NOMO-1 (cell line): ENCODE measurements around the gene RHOD.

Source experiments
- DNase-seq, 2 experiments: peaks; one replicate each; lab custom pipeline; 2025; ENCODE audit not compliant: unreplicated experiment in 2 of 2; lab: John Stamatoyannopoulos, UW

Gene RHOD

DNA sequence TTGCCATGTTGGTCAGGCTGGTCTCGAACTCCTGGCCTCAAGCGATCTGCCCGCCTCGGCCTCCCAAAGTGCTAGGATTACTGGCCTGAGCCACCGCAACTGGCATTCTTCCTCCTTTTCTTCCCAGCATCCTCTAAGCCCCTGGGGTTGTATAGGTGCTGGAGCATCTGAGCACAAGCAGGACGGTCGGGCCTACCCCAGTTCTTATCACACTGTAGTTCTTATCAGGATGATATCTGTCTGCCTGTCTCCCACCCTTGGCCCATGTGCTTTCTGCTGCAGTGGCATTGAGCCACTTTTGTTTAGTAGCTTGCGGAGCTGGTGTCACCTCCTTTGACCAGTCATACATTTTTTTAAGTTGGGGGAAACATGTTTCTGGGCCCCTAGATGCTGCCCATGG lies 1.9 kb downstream of the RHOD start:
- DNase-seq, result no peak

- DNase-seq, result no peak
These were observed 3.0 kb downstream of the RHOD start for GRCh38 chr11:67059671-67060070.

DNA sequence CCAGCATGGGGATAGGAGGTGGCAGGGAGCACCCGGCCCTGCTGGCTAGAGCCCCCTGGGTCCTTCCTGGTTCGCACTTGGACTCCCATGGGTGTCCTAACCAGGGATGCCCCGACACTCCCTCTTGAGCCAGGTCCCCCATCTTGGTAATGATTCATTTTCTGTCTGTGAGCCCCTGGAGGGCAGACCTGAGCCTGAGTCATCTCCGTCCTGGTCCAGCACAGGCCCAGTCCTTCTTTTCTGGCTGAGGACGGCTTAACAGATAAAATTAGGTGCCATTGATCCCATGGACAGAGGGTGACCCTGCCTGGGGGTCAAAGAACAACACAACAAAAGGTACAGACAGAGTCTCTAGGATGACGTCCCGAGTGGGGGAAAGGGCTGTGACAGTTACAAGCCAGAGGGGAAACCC lies 3.5 kb downstream of the RHOD start:
- DNase-seq, result no peak

DNA sequence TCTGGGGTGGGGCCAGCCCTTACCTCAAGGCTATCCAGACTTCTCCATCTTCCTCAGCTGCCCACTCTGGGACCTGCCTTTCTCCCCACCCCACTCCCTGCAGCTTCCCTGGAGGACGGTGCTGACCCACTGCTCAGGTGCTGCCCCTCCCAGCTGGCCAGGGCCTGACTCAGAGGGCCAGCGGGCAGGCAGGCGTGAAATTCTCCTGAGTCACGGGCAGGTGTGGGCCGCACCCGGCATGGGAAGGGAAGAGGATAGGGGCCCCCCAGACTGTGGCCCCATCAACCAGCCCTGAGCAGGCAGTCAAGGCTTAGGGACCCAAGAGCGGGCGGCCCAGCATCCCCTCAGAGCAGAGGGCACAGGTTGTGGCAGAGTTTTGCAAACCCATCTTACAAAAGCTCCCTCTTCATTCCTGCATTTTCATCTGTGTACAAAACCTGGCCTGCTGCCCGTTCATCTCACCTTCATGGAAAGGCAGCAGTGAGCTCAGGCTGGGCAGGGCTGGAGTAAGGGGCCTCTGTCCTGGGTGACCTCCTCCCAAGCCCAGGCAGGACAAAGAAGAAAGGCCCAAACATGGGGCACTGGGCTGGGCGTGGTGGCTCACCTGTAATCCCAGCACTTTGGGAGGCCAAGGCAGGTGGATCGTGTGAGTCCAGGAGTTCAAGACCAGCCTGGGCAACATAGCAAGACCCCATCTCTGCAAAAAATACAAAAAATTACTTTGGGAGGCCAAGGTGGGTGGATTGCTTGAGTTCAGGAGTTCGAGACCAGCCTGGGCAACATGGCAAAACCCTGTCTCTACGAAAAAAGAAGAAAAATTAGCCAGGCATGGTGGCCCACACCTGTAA lies 6.1 kb downstream of the RHOD start:
- no peak for DNase-seq

DNA sequence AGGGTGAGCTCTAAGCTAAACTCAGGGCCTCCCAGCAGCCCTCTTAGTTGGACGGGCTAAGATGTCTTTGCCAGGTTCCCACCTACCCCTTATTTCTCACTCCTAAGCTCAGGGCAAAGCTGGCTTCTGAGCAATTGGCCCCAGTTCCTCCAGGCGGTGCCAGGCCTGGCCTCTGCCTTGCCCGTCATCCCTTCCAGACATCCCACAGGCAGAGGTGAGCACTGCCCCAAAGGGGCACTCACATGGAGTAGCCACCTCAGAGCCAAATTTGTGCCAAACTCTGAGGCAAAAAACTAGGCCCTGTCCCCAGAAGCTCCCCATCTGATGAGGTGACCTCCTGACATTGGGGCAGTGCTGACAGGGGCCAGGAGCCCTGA lies 9.7 kb downstream of the RHOD start:
- no peak for DNase-seq

DNA sequence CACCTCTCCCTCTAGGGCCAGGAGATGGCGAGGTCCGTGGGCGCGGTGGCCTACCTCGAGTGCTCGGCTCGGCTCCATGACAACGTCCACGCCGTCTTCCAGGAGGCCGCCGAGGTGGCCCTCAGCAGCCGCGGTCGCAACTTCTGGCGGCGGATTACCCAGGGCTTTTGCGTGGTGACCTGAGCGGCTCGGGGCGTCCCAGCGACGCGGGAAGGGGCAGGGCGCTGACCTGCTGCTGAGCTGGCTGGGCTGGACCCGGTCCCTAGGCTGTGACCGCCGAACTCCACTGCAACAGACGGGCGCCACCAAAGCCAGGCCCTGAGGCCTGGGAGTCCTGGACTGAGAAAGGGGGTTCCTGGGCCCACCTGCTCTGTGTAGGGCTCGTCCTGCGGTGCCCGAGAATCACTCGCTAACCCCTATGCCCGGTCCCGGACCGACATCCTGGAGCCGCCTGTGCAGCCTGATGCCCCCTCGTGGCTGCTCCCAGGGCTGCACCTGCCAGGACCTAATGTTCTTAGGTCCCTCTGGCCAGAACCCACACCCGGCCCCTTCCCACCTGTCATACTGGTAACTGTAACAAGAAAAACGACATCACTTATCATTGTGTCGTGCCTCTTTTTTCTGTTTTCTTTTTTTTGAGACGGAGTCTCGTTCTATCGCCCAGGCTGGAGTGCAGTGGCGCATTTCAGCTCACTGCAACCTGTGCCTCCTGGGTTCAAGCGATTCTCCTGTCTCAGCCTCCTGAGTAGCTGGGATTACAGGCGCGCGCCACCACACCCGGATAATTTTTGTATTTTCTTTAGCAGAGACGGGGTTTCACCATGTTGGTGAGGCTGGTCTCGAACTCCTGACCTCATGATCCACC lies 15.0 kb downstream of the RHOD start:
- peak; percentile 39 to 44 for DNase-seq

DNA sequence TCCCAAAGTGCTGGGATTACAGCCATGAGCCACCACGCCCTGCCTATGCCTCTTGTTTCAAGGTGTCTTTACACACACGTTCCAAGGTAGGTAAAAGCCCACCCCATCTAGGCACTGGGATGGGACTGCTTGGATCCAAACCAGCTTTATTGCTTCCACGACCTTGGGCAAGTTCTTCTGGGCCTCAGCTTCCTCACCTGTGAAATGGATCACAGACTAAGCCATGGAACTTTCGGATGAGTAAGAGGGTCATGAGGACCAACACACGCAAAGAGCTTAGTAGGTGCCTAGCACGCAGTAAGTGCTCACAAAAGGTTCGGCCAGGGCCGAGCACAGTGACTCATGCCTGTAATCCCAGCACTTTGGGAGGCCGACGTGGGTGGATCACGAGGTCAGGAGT lies 15.6 kb downstream of the RHOD start:
- DNase-seq, result no peak

GRCh38 chr11:67073908-67074307 lies 17.3 kb downstream of the RHOD start:
- no peak for DNase-seq

DNA sequence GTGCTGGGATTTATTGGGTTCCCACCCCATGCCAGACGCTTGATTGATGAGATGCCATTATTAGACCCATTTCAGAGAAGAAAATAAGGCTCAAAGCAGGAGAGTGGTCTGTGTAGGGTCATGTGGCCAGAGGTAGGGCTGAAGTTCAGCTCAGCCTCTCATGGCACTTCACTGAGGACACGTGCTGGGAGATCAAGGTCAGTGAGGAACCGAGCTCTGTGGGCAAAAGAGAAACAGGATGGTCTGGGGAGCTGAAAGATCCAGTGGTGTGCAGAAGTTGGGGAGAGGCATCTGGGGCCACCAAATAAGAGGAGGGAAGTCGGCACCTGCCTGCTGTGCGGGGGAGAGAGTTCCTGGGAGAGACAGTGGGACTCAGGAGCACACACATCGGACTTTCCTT lies 19.6 kb downstream of the RHOD start:
- no peak for DNase-seq

DNA sequence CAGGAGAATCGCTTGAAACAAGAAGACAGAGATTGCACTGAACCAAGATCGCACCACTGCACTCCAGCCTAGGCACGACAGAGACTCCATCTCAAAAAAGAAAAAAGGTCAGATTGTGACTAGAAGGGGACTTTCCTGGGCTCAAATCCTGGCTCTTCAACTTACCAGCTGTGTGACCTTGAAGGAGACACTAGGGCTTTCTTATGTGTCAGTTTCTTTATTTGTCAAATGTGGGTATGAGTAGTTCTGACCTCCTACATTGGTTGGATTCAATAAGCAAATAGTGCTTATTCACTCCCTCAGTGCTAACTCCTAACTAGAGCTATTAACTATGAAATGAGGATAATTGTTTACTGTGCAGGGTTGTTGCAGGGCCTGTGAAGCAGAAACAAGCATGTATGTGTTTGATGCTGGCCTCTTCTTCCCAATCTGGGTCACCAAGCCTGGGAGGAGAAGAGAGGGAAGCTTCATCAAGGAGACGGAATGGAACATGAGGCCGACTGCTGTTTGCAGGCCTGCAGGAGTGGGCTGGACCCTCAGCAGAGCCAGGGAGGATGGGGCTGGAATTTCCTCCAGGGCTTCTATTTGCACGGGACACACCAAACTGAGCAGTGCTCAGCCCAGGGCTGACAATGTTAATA lies 22.5 kb downstream of the RHOD start:
- no peak for DNase-seq

DNA sequence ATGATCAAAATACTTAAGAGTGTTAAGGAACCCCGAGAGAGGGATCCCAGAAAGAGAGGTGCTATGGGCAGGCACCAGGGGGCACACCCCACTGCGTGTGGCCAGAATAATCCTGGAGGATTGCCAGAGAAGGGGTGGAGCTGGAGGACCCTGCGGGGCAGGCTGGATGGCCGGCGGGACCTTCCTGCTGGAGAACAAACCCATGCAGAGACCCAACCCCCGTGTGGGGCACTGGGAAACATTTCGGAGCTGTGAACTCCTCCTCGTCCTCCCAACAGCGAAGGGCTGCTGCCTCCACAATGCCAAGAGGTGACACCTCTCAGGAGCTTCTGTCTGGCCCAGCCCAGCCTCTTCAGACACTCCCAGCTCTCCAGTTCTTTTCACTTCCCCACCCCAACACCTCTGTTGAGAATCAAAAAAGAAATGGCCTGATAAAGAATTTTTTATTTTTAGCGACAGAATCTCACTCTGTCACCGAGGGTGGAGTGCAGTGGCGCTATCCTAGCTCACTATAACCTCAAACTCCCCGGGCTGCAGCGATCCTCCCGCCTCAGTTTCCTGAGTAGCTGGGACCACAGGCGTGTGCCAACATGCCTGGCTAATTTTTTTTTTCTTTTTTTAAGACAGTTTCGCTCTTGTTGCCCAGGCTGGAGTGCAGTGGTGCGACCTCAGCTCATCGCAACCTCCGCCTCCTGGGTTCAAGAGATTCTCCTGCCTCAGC lies 25.6 kb downstream of the RHOD start:
- DNase-seq, result peak; percentile 42 to 46

- DNase-seq, result no peak
These were observed 27.2 kb downstream of the RHOD start for GRCh38 chr11:67083786-67084366.

GRCh38 chr11:67085617-67086016 lies 29.0 kb downstream of the RHOD start:
- no peak for DNase-seq

DNA sequence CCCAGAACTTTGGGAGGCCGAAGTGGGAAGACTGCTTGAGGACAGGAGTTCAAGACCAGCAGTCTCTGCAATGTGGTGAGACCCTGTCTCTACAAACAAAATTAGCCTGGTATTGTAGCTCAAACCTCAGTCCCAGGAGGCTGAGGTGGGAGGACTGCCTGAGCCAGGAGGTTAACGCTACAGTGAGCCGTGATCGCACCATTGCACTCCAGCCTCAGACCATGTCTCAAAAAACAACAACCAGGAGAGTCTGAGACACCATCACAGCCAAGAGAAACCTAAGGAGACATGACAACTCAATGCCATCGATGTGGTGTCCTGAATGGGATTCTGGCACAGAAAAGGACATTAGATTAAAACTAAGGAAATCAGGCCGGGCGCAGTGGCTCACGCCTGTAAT lies 34.1 kb downstream of the RHOD start:
- no peak for DNase-seq

DNA sequence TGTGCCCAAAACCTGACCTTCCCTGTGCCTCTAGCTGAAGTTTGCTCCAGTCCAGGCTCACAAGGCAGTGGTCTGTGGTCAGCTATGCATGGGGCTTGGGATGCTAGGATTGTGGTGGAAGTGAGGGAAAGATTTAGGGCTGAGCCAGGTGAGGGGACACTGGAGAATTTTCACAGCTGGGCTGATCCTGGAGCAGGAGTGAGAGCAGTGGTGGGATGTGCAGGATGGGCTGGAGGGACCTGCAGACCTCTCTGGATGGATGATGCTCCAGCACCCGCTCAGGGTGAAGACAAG lies 38.5 kb downstream of the RHOD start:
- no peak for DNase-seq

GRCh38 chr11:67098799-67099429 lies 42.3 kb downstream of the RHOD start:
- DNase-seq, result no peak

DNA sequence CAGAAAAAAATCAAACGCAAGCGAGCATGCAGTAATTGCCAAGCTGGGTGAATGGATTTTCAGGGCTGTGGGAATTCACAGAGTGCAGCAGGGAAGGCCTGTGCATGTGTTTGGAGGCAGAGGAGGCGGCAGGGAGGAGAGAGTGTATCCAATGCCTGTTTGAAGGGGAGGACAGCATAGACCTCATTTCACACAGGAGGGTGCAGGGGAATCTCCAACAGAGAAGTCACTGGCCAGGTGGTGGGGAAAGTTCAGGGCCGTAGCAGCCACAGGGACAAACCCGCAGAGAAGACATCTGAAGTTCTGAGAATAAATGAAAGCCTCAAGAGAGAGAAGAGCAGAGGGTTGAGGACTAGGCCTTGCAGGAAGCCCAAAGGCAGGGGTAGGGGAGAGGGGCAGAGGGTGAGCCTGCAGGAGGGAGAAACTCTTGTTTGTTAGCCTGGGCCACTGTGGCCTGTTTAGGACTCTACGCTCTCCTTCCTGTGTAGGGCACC lies 43.2 kb downstream of the RHOD start:
- no peak for DNase-seq

DNA sequence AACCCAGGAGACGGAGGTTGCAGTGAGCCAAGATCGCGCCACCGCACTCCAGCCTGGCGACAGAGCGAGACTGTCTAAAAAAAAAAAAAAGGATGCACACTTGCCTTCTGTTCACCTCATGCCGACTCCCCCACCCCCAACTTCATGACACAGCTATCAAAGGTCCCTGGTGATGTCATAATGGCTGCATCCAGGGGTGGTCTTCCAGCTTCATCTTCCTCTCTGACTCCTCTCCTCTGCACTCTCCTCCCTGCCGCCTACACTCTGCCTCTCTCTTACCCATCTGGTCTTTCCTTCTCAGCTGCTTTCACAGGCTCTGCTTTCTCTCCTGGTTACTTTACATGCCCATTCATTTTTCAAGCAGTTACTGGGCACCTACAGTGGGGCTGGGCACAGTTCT lies 46.0 kb downstream of the RHOD start:
- no peak for DNase-seq

DNA sequence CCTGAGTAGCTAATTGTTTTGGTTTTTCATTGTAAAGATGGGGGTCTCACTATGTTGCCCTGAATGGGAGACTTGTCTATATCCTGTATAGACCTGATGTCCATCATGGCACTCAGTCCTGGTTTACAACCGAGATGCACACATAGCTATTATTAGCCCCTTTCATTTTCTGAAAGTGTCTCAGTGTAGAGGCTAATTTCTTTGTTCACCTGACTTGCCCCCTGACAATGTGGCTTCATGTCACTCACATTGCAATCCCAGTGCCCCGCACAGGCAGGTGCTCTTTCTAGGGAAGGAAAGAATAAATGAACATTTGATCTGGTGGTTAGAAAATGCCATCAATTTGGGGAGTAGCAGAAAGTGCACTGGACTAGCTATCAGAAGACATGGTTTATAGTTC lies 49.3 kb downstream of the RHOD start:
- DNase-seq, result no peak

- DNase-seq, result no peak
These were observed 54.6 kb downstream of the RHOD start for GRCh38 chr11:67111261-67111660.
